Measurements from ENCODE around the gene TBC1D1.

The TBC1D1 gene

GRCh38 chr4:37999000-37999716 is 108.3 kb downstream of the TBC1D1 start:
- no peak for DNase-seq (ENCODE audit: low read depth)
- in situ Hi-C loops (cut with HindIII; ENCODE audit: low sequenced_read_pairs), result no loop called here
- no peak overlapping the region for H3K4me3 ChIP-seq (ENCODE audit: low read depth, low read length)
- no peak for TF ChIP-seq CTCF (IDR thresholded peaks at IDR 0.05; ENCODE audit: low read depth, low read length, missing control alignments)

GRCh38 chr4:37999965-38000364 is 109.1 kb downstream of the TBC1D1 start:
- no peak overlapping the region for H3K4me3 ChIP-seq (ENCODE audit: low read depth, low read length)
- in situ Hi-C loops (cut with HindIII; ENCODE audit: low sequenced_read_pairs), result no loop called here
- no peak for DNase-seq (ENCODE audit: low read depth)
- no peak for TF ChIP-seq CTCF (IDR thresholded peaks at IDR 0.05; ENCODE audit: low read depth, low read length, missing control alignments)

- no peak for DNase-seq (ENCODE audit: low read depth)
- no peak overlapping the region for H3K4me3 ChIP-seq (ENCODE audit: low read depth, low read length)
- in situ Hi-C loops (cut with HindIII; ENCODE audit: low sequenced_read_pairs), result no loop called here
- no peak for TF ChIP-seq CTCF (IDR thresholded peaks at IDR 0.05; ENCODE audit: low read depth, low read length, missing control alignments)
Observed at GRCh38 chr4:38001927-38002326, 111.0 kb downstream of the TBC1D1 start.

GRCh38 chr4:38002451-38003071 is 111.7 kb downstream of the TBC1D1 start:
- no peak overlapping the region for H3K4me3 ChIP-seq (ENCODE audit: low read depth, low read length)
- TF ChIP-seq CTCF (IDR thresholded peaks at IDR 0.05; ENCODE audit: low read depth, low read length, missing control alignments), result no peak
- no peak for DNase-seq (ENCODE audit: low read depth)
- in situ Hi-C loops (cut with HindIII; ENCODE audit: low sequenced_read_pairs), result no loop called here

GRCh38 chr4:38003102-38003501 is 112.2 kb downstream of the TBC1D1 start:
- no peak for DNase-seq (ENCODE audit: low read depth)
- in situ Hi-C loops (cut with HindIII; ENCODE audit: low sequenced_read_pairs), result no loop called here
- TF ChIP-seq CTCF (IDR thresholded peaks at IDR 0.05; ENCODE audit: low read depth, low read length, missing control alignments), result no peak
- H3K4me3 ChIP-seq (ENCODE audit: low read depth, low read length), result no peak overlapping the region

GRCh38 chr4:38003628-38004027 is 112.7 kb downstream of the TBC1D1 start:
- in situ Hi-C loops (cut with HindIII; ENCODE audit: low sequenced_read_pairs), result no loop called here
- H3K4me3 ChIP-seq (ENCODE audit: low read depth, low read length), result no peak overlapping the region
- no peak for DNase-seq (ENCODE audit: low read depth)
- TF ChIP-seq CTCF (IDR thresholded peaks at IDR 0.05; ENCODE audit: low read depth, low read length, missing control alignments), result no peak

Data from astrocyte of the cerebellum (primary cell).